Measurements from ENCODE around the gene MAB21L2. TPM values are rescaled to one million over a fixed set of nuclear protein-coding genes. Genes with fewer than 3 reads are reported as not detected.

MAB21L2 gene
- total RNA-seq, 1 donor = 40.5 TPM

- H3K79me2 ChIP-seq (ENCODE audit: insufficient read depth, low read length) = peaks cover 88% of the 10 kb centered on the region
- H4K20me1 ChIP-seq (ENCODE audit: insufficient read depth, low read length) = no peaks in the 10 kb centered on the region
- peak overlapping the region; percentile 84 for H3K4me3 ChIP-seq (ENCODE audit: insufficient read depth, low read length)
- H2AFZ ChIP-seq (ENCODE audit: low read length) = peak overlapping the region; percentile 79
- H3K9me3 ChIP-seq (ENCODE audit: low read depth, low read length) = no peaks in the 10 kb centered on the region
- peaks cover 2% of the 10 kb centered on the region for H3K36me3 ChIP-seq (ENCODE audit: insufficient read depth, low read length)
- TF ChIP-seq CTCF (IDR thresholded peaks at IDR 0.05; ENCODE audit: extremely low read depth, low read depth, low read length) = no peak
- no peaks in the 10 kb centered on the region for H3K27me3 ChIP-seq (ENCODE audit: insufficient read depth, low read length)
- H3K4me2 ChIP-seq (ENCODE audit: insufficient read depth, low read length) = peak overlapping the region; percentile 77
- H3K4me1 ChIP-seq (ENCODE audit: insufficient read depth, low read length) = peaks cover 4% of the 10 kb centered on the region
- no peak for DNase-seq (ENCODE audit: insufficient read length, low spot score, missing footprints)
- peak overlapping the region; percentile 53 for H3K27ac ChIP-seq (ENCODE audit: low read depth, low read length)
These were observed 929 bp downstream of the MAB21L2 start for GRCh38 chr4:150582873-150583286.

GRCh38 chr4:150583287-150584110 lies 1.5 kb downstream of the MAB21L2 start:
- Histone ChIP-seq H2AFZ (ENCODE audit: low read length) (peak overlapping the region; percentile 79), H4K20me1 (ENCODE audit: insufficient read depth, low read length) (no peaks in the 10 kb centered on the region), H3K27me3 (ENCODE audit: insufficient read depth, low read length) (no peaks in the 10 kb centered on the region), H3K9me3 (ENCODE audit: low read depth, low read length) (no peaks in the 10 kb centered on the region), H3K4me2 (ENCODE audit: insufficient read depth, low read length) (peak overlapping the region; percentile 77), H3K79me2 (ENCODE audit: insufficient read depth, low read length) (peaks cover 91% of the 10 kb centered on the region), H3K4me1 (ENCODE audit: insufficient read depth, low read length) (peaks cover 4% of the 10 kb centered on the region), H3K36me3 (ENCODE audit: insufficient read depth, low read length) (peaks cover 3% of the 10 kb centered on the region), H3K4me3 (ENCODE audit: insufficient read depth, low read length) (peak overlapping the region; percentile 84), H3K27ac (ENCODE audit: low read depth, low read length) (peak overlapping the region; percentile 53)
- peak; percentile 71 for DNase-seq (ENCODE audit: insufficient read length, low spot score, missing footprints)
- TF ChIP-seq CTCF (IDR thresholded peaks at IDR 0.05; ENCODE audit: extremely low read depth, low read depth, low read length) = no peak

- Histone ChIP-seq H3K9me3 (ENCODE audit: low read depth, low read length) (no peaks in the 10 kb centered on the region), H3K4me1 (ENCODE audit: insufficient read depth, low read length) (peaks cover 1% of the 10 kb centered on the region), H3K79me2 (ENCODE audit: insufficient read depth, low read length) (peaks cover 91% of the 10 kb centered on the region), H3K4me2 (ENCODE audit: insufficient read depth, low read length) (peak overlapping the region; percentile 77), H3K27ac (ENCODE audit: low read depth, low read length) (peak overlapping the region; percentile 53), H3K36me3 (ENCODE audit: insufficient read depth, low read length) (peaks cover 3% of the 10 kb centered on the region), H2AFZ (ENCODE audit: low read length) (peak overlapping the region; percentile 79), H4K20me1 (ENCODE audit: insufficient read depth, low read length) (no peaks in the 10 kb centered on the region), H3K27me3 (ENCODE audit: insufficient read depth, low read length) (no peaks in the 10 kb centered on the region), H3K4me3 (ENCODE audit: insufficient read depth, low read length) (peak overlapping the region; percentile 84)
- no peak for TF ChIP-seq CTCF (IDR thresholded peaks at IDR 0.05; ENCODE audit: extremely low read depth, low read depth, low read length)
- DNase-seq (ENCODE audit: insufficient read length, low spot score, missing footprints) = no peak
These were observed 2.4 kb downstream of the MAB21L2 start for GRCh38 chr4:150584111-150584915.

- H3K4me3 ChIP-seq (ENCODE audit: insufficient read depth, low read length) = peak overlapping the region; percentile 84
- no peak for DNase-seq (ENCODE audit: insufficient read length, low spot score, missing footprints)
These were observed 3.7 kb downstream of the MAB21L2 start for GRCh38 chr4:150585611-150586010.

More at GRCh38 chr4:150585611-150586010, 3.7 kb downstream of the MAB21L2 start:
- no peak overlapping the region for H2AFZ ChIP-seq (ENCODE audit: low read length)
- no peak overlapping the region for H3K27ac ChIP-seq (ENCODE audit: low read depth, low read length)
- peak overlapping the region; percentile 77 for H3K4me2 ChIP-seq (ENCODE audit: insufficient read depth, low read length)
- H3K9me3 ChIP-seq (ENCODE audit: low read depth, low read length) = no peaks in the 10 kb centered on the region
- no peaks in the 10 kb centered on the region for H3K4me1 ChIP-seq (ENCODE audit: insufficient read depth, low read length)
- H4K20me1 ChIP-seq (ENCODE audit: insufficient read depth, low read length) = no peaks in the 10 kb centered on the region
- no peak for TF ChIP-seq CTCF (IDR thresholded peaks at IDR 0.05; ENCODE audit: extremely low read depth, low read depth, low read length)
- no peaks in the 10 kb centered on the region for H3K27me3 ChIP-seq (ENCODE audit: insufficient read depth, low read length)
- H3K79me2 ChIP-seq (ENCODE audit: insufficient read depth, low read length) = peaks cover 87% of the 10 kb centered on the region
- peaks cover 3% of the 10 kb centered on the region for H3K36me3 ChIP-seq (ENCODE audit: insufficient read depth, low read length)
